Activated T-helper 1 cell treated with anti-CD3 and anti-CD28 coated beads, Interleukin-12 subunit alpha, Interleukin-12 subunit beta, Interleukin-2, Interleukin-4 antibody, amounts not matched to agents 30 ng/mL and 10 ng/mL and 1 ng/mL, durations not matched to agents 14 hours and 24 hours and 36 hours (primary cell): ENCODE measurements around the gene PCSK5. TPM values are rescaled to one million over a fixed set of nuclear protein-coding genes. Genes with fewer than 3 reads are reported as not detected.

ENCODE experiments used
- DNase-seq: peaks from one replicate; pipeline ENCODE4 v3.0.0; 2021; ENCODE audit warnings: low spot score
- H3K27ac Mint-ChIP-seq: one replicate; pipeline ENCODE4 v1.8.0; 2021; ENCODE audit warnings: mild to moderate bottlenecking, mixed read lengths
- H3K27me3 Mint-ChIP-seq: one replicate; pipeline ENCODE4 v1.8.0; 2022; ENCODE audit warnings: mild to moderate bottlenecking, moderate library complexity, mixed read lengths; ENCODE audit not compliant: insufficient read depth
- H3K36me3 Mint-ChIP-seq: one replicate; pipeline ENCODE4 v1.8.0; 2021; ENCODE audit warnings: low read depth, mixed read lengths
- H3K4me1 Mint-ChIP-seq: one replicate; pipeline ENCODE4 v1.8.0; 2021; ENCODE audit warnings: low read depth, mixed read lengths
- H3K4me3 Mint-ChIP-seq: one replicate; pipeline ENCODE4 v1.8.0; 2021; ENCODE audit warnings: mild to moderate bottlenecking, moderate library complexity, mixed read lengths
- H3K9me3 Mint-ChIP-seq: one replicate; pipeline ENCODE4 v1.8.0; 2021; ENCODE audit warnings: mixed read lengths
- intact Hi-C: fragments of 100-400 bp; cut with micrococcal nuclease; formaldehyde crosslinking; loops from one replicate; pipeline ENCODE4 v1.15.1; 2024
- total RNA-seq: library from RNA; stranded (reverse); gene quantifications from 2 replicates; pipeline ENCODE4 v1.2.3, GENCODE V29; 2022

PCSK5 gene
- total RNA-seq, 1 donor from 2014 or later: 3.3 TPM

DNA sequence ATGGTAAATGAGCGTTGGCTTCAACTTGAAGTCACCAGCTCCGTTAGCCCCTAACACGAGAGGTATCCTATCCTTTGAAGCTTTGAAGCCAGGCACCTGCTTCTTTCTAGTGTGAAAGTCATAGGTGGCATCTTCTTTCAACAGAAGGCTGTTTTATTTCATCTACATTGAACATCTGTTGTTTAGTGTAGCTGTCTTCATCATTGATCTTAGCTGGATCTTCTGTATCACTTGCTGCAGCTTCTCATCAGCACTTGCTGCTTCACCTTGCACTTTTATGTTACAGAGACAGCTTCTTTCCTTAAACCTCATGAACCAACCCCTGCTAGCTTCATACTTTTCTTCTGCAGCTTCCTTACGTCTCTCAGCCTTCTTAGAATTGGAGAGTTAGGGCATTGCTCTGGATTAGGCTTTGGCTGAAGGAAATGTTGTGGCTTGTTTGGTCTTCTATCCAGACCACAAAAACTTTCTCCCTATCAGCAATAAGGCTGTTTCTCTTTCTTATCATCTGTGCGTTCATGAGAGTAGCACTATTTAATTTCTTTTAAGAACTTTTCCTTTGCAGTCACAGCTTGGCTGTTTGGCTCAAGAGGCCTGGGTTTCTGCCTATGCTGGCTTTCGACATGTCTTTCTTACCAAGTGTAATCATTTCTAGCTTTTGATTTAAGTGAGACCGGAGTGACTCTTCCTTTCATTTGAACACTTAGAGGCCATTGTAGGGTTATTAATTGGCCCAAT lies 47.2 kb downstream of the PCSK5 start:
- peaks cover 5% of the 10 kb centered on the region for H3K36me3 Mint-ChIP-seq
- H3K4me1 Mint-ChIP-seq: peaks cover 7% of the 10 kb centered on the region
- no peak for DNase-seq
- no peak overlapping the region for H3K27ac Mint-ChIP-seq
- no peaks in the 10 kb centered on the region for H3K9me3 Mint-ChIP-seq
- no peak overlapping the region for H3K4me3 Mint-ChIP-seq
- intact Hi-C loops: no loop called here
- H3K27me3 Mint-ChIP-seq: no peaks in the 10 kb centered on the region

DNA sequence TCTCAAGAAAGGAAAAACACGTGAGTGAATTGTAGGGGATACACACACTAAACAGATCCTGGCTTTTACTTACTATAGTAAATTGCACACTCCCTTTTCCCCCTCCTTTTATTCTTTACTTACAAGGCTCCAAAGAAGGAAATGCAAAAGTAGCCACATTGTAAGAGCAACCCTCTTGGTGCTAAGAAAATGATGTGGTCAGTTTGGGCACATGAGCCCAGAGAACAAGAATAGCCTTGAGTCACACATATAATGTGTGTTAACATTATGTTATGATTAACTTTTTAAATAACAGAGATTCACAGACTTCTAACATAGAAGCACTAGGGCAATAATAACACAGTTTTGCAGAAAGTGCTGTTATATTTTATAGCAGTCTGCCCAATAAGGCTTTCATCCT lies 48.5 kb downstream of the PCSK5 start:
- H3K36me3 Mint-ChIP-seq: peaks cover 5% of the 10 kb centered on the region
- no peaks in the 10 kb centered on the region for H3K9me3 Mint-ChIP-seq
- no peak overlapping the region for H3K27ac Mint-ChIP-seq
- H3K27me3 Mint-ChIP-seq: no peaks in the 10 kb centered on the region
- peaks cover 7% of the 10 kb centered on the region for H3K4me1 Mint-ChIP-seq
- DNase-seq: no peak
- H3K4me3 Mint-ChIP-seq: no peak overlapping the region
- intact Hi-C loops: no loop called here

DNA sequence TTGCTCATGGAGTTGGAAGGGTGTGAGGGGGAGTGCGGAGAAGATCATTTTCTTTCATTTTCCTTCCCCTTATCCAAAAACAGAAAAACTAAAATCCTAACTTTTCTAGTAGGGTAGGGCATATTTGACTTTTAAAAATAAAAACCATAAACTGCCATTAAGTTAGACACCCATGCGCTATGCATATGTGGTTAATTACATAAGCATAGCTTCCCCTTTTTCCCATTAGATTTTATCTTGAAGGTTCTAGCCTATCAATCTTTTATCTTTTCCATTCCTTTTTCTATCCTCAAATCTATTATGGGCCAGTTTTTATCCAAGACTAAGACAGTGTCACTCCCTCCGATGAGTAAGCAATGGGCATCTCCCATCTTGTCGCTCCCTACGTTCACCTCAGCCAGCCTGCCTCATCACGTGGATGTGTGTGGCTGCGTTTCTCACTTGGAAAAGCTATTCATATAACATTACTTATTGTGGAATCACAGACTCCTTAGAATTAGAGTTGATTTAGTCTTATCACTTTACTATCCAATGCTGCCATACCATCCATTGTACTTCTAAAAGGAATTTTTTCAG lies 49.2 kb downstream of the PCSK5 start:
- peaks cover 5% of the 10 kb centered on the region for H3K36me3 Mint-ChIP-seq
- H3K27ac Mint-ChIP-seq: no peak overlapping the region
- H3K4me1 Mint-ChIP-seq: peaks cover 7% of the 10 kb centered on the region
- H3K27me3 Mint-ChIP-seq: no peaks in the 10 kb centered on the region
- no peaks in the 10 kb centered on the region for H3K9me3 Mint-ChIP-seq
- intact Hi-C loops: no loop called here
- DNase-seq: no peak
- H3K4me3 Mint-ChIP-seq: no peak overlapping the region

DNA sequence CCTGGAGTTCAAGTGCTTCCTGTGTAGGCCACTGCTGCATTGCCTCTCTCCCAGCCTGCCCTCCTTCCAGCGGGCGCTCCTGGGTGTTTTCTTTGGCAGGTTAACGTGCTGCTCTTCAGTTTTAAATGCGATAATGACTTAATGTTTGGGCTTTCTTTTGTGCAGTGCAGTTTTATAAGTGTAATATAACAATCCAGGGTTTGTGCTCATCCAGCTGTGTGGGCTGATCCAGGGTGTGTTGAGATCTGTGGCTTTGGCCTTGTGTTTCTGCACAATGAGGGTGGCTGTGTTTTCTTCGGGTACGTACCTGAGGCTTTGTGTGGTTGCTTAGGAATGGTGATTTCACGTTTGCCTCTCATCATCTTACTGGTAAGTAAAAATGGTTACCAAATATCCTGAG lies 50.6 kb downstream of the PCSK5 start:
- intact Hi-C loops: no loop called here
- H3K9me3 Mint-ChIP-seq: no peaks in the 10 kb centered on the region
- no peak for DNase-seq
- H3K4me1 Mint-ChIP-seq: peaks cover 7% of the 10 kb centered on the region
- no peak overlapping the region for H3K27ac Mint-ChIP-seq
- H3K36me3 Mint-ChIP-seq: peaks cover 4% of the 10 kb centered on the region
- H3K27me3 Mint-ChIP-seq: no peaks in the 10 kb centered on the region
- H3K4me3 Mint-ChIP-seq: no peak overlapping the region

DNA sequence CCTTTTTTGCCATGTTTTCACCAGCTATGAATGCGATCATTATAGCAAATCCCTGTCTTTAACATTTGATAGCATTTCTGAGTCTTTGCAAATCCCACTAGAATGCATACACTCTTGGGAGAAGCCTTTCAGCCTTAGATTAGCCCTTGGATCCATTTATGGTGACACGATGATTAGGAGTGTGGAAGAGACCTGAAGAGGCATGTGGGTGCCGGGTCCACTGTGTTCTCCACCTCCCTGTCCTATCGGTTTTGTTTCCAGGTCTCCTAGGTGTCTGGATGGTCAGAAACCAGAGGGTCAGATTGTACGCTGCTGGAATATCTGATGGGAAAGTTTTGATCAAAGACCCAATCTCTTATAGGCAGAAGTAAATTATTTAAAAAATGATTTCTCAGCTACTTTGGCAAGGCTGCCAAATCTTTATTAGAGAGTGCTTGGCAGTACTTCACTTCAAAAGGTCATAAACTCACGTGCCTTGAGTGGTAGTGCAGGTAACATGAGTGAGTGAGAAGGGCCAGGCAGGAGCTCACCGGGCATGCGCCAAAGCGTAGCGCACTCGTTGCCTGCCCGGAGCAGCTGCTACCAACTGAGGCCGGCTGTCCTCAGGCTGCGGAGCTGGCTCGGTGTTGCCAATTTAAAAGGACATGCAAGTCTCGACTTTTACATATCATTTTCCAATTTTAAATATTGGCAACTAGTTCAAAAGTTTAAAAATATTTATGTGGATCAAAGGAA lies 51.3 kb downstream of the PCSK5 start:
- H3K4me1 Mint-ChIP-seq: peaks cover 7% of the 10 kb centered on the region
- intact Hi-C loops: no loop called here
- no peak for DNase-seq

DNA sequence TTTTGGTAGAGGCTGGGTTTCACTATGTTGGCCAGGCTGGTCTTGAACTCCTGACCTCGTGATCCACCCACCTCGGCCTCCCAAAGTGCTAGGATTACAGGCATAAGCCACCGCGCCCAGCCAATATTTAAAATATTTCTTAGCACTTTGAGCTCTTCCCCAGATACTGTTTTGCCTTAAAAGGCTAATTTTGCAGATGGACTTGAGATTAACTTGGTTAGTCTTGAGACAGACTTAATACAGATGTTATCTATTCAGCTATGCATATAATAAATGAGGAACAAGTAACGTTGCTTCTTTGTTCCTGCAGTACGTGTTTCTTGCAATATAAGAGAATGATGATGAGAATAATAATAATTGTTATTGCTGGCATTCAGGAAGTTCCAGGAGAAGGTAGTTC lies 56.3 kb downstream of the PCSK5 start:
- Mint-ChIP-seq H3K4me1 (no peaks in the 10 kb centered on the region), H3K27me3 (no peaks in the 10 kb centered on the region), H3K27ac (no peak overlapping the region), H3K9me3 (no peaks in the 10 kb centered on the region), H3K36me3 (peaks cover 1% of the 10 kb centered on the region), H3K4me3 (no peak overlapping the region)
- intact Hi-C loops: no loop called here
- no peak for DNase-seq

More for the DNA sequence above, 51.3 kb downstream of the PCSK5 start:
- Mint-ChIP-seq H3K27me3 (no peaks in the 10 kb centered on the region), H3K4me3 (no peak overlapping the region), H3K27ac (no peak overlapping the region), H3K9me3 (no peaks in the 10 kb centered on the region), H3K36me3 (peaks cover 3% of the 10 kb centered on the region)

DNA sequence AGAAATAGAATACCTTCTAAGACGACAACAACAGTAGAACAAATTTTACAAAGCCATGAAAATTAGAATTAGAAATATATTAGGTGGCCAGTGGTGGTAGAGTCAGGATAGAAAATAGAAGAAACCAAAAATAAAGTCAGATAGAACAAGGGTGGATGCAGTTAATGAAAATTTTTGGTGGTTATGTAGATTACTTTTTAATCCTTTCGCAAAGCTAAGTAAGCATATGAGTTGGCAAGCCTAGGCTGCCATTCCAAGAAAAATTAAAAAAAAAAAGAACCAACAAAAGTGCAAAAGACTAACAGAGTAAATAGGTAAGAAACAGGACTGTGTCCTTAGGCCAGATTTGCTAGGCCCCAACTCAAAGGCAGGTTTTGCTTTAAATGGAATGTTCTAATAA lies 56.8 kb downstream of the PCSK5 start:
- Mint-ChIP-seq H3K4me1 (no peaks in the 10 kb centered on the region), H3K4me3 (no peak overlapping the region), H3K27me3 (no peaks in the 10 kb centered on the region), H3K27ac (no peak overlapping the region), H3K36me3 (peaks cover 1% of the 10 kb centered on the region), H3K9me3 (no peaks in the 10 kb centered on the region)
- DNase-seq: no peak
- intact Hi-C loops: no loop called here

DNA sequence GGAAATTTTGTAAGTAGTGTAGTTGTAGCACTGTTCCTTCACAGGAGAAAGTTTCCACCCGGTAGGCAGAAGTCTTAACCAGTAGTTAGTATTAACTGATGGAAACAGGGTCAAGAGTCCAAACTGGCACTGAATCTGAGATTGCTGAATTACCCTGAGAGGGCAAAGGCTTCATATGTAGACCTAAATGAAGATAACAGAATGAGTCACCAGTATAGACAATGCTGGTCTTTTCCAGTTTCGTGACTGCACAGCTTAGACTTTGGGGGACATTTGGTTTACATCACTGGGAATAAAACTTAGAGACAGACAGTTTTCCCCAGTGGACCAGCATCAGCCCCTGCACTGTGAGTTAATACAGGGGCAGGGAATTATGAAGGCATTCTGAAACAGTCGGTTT lies 60.5 kb downstream of the PCSK5 start:
- peaks cover 1% of the 10 kb centered on the region for H3K36me3 Mint-ChIP-seq
- no peaks in the 10 kb centered on the region for H3K9me3 Mint-ChIP-seq
- no peaks in the 10 kb centered on the region for H3K4me1 Mint-ChIP-seq
- intact Hi-C loops: no loop called here
- no peak for DNase-seq
- no peak overlapping the region for H3K27ac Mint-ChIP-seq
- no peak overlapping the region for H3K4me3 Mint-ChIP-seq
- no peaks in the 10 kb centered on the region for H3K27me3 Mint-ChIP-seq

DNA sequence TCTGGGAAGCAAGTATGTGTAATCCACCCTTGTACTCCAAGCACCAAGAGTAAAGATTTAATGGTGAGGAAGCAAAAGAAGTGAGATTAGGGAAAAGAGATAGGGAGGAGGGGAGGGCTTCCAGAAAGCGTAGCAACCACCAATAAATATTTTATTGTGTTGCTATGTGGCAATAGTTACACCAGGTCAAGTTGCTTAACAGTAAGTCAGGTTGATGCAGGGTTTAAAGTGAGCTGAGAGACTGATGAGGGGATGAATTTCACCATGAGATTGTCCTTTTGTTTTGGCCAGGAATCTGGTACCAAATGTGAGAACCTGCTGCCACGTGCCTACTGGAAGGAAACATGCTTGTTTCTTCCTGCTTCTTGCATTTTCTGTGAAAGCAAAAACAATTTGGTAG lies 62.7 kb downstream of the PCSK5 start:
- Mint-ChIP-seq H3K27ac (no peak overlapping the region), H3K36me3 (peaks cover under 1% of the 10 kb centered on the region), H3K4me1 (no peaks in the 10 kb centered on the region), H3K27me3 (no peaks in the 10 kb centered on the region), H3K4me3 (no peak overlapping the region), H3K9me3 (no peaks in the 10 kb centered on the region)
- no peak for DNase-seq
- intact Hi-C loops: no loop called here

DNA sequence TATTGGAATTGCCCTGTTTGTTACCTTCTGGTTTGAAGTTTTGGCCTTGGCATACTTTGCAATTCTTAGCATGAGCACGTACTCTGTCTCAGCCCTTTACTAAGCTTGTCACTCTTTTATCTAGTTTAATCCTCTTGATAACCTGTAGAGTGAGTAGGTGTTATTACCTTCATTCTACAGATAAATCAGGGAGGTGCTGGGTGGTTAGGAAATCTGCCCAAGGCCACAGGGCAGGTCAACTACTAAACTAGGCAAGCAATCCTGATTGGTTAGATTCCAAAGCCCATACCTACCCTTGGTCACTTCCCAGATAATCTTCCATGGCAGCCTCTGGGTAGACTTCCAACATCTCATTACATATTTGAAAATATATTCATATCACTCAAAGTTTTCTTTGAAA lies 65.7 kb downstream of the PCSK5 start:
- Mint-ChIP-seq H3K27ac (no peak overlapping the region), H3K36me3 (no peaks in the 10 kb centered on the region), H3K4me3 (no peak overlapping the region), H3K27me3 (no peaks in the 10 kb centered on the region), H3K4me1 (no peaks in the 10 kb centered on the region), H3K9me3 (no peaks in the 10 kb centered on the region)
- no peak for DNase-seq
- intact Hi-C loops: no loop called here

DNA sequence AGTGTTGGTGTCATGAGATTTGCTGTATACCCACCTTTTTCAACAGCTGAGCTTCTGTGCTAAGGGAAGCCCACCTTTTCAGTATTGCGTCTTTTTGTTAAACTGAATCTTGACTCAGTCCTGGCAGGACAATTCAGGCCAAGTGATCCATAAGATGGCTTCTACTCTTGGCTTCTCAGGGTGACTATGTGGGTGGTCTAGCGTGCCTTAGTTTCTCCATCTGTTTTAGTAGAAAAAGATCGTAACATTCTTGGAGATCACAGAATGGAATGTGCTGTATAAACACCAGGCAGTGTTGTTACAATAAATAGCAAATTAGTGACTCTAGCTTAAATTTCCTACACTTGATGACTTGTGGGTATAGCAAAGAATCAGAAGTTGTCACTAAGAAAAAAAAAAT lies 66.6 kb downstream of the PCSK5 start:
- H3K9me3 Mint-ChIP-seq: no peaks in the 10 kb centered on the region
- no peaks in the 10 kb centered on the region for H3K27me3 Mint-ChIP-seq
- H3K36me3 Mint-ChIP-seq: no peaks in the 10 kb centered on the region
- no peak overlapping the region for H3K4me3 Mint-ChIP-seq
- peaks cover 7% of the 10 kb centered on the region for H3K4me1 Mint-ChIP-seq
- DNase-seq: no peak
- intact Hi-C loops: no loop called here
- no peak overlapping the region for H3K27ac Mint-ChIP-seq

DNA sequence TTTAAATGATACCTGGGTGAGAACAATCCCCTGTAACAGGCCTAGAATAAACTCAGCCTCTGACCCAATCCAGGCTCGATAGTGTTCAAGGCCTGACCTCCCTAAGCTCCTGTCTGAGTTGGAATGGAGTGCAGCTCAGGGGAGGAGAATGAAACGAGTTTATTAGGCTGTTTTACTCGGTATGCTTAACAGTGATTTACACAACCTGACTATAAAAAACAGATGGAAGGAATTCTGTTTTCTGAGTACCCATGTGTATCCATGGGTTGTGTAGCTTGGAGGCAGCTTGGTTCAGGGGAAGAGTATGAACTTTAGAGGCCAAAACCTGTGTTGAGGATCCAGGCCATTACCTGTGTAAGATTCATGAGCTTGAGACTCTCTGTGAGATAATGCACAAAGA lies 67.8 kb downstream of the PCSK5 start:
- H3K36me3 Mint-ChIP-seq: no peaks in the 10 kb centered on the region
- no peaks in the 10 kb centered on the region for H3K27me3 Mint-ChIP-seq
- H3K27ac Mint-ChIP-seq: no peak overlapping the region
- peaks cover 13% of the 10 kb centered on the region for H3K4me1 Mint-ChIP-seq
- no peak overlapping the region for H3K4me3 Mint-ChIP-seq
- intact Hi-C loops: no loop called here
- DNase-seq: no peak
- no peaks in the 10 kb centered on the region for H3K9me3 Mint-ChIP-seq

DNA sequence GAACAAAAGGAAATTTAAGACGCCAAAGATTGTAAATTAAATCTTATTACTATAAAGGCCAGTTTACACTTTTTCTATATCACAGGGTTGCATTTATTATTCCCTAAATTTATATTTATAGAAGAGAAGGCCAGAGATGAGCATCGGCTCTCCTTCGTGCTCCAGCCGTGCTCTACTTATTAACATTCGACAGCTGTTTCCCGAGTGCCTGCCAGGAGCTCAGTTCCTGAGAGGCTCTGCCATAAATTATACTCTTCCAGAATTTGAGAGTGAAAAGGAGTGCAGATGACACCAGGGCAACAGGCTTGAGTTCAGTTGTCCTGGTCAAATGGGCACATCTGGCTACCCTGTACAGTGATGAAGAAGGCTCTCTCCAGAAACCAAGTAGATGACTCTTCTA lies 70.1 kb downstream of the PCSK5 start:
- H3K36me3 Mint-ChIP-seq: no peaks in the 10 kb centered on the region
- DNase-seq: no peak
- no peaks in the 10 kb centered on the region for H3K27me3 Mint-ChIP-seq
- intact Hi-C loops: no loop called here
- H3K4me3 Mint-ChIP-seq: no peak overlapping the region
- H3K4me1 Mint-ChIP-seq: peaks cover 13% of the 10 kb centered on the region
- H3K27ac Mint-ChIP-seq: no peak overlapping the region
- no peaks in the 10 kb centered on the region for H3K9me3 Mint-ChIP-seq
